NB4 (cell line): ENCODE results near the gene DTHD1.

Experiments
- CTCF ChIP-seq: IDR thresholded peaks from one replicate; pipeline ENCODE4 v1.5.1; 2012; ENCODE audit warnings: low read depth, low read length
- MAX ChIP-seq: IDR thresholded peaks from 2 replicates; pipeline ENCODE4 v1.6.1; 2011; ENCODE audit warnings: low read depth, low read length
- MYC ChIP-seq: IDR thresholded peaks from 2 replicates; pipeline ENCODE4 v1.6.1; 2011; ENCODE audit warnings: low read depth, low read length
- POLR2A ChIP-seq: IDR thresholded peaks from 2 replicates; pipeline ENCODE4 v1.6.1; 2011; ENCODE audit warnings: mild to moderate bottlenecking; ENCODE audit not compliant: insufficient read length; ENCODE audit errors: extremely low read depth

- TF ChIP-seq MAX (no peak), CTCF (no peak), POLR2A (no peak), MYC (no peak)
These were observed 7.5 kb downstream of the DTHD1 start for GRCh38 chr4:36288731-36289426.
